GM18499 (cell line): Measurements from ENCODE around the gene C19orf44.
"Not testable (repeated sequence)": the region's sequence is repeated elsewhere in the genome, so short reads cannot be mapped to it uniquely, and the experiment has no call there.

Experiments used
- ATAC-seq: cut with Tn5 transposase; IDR thresholded peaks from one replicate; pipeline ENCODE4 v1.9.1; 2021; ENCODE audit warnings: moderate number of reproducible peaks; ENCODE audit not compliant: insufficient read depth, unreplicated experiment

The C19orf44 gene

DNA sequence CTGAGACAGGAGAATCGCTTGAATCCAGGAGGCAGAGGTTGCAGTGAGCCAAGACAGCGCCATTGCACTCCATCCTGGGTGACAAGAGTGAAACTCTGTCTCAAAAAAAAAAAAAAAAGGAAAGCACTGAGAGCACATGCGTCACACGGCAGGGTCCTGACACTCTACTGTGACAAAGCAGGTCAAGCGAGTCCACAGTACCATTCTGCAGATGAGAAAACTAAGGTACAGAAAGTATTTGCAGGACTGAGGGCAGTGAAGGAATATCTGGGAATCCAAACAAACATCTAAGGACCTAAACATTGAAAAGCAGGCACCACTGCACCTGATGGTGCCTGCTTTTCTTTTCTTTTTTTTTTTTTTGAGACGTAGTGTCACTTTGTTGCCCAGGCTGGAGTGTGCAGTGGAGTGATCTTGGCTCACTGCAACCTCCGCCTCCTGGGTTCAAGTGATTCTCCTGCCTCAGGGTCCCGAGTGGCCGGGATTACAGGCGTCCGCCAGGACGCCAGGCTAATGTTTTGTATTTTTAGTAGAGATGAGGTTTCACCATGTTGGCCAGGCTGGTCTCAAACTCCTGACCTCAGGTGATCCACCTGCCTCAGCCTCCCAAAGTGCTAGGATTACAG, 29.3 kb upstream of the C19orf44 start:
- ATAC-seq, result not testable (repeated sequence)

- ATAC-seq, result no peak
These were observed 28.6 kb upstream of the C19orf44 start for GRCh38 chr19:16467581-16467980.

GRCh38 chr19:16470541-16470910, 25.7 kb upstream of the C19orf44 start:
- ATAC-seq, result no peak

DNA sequence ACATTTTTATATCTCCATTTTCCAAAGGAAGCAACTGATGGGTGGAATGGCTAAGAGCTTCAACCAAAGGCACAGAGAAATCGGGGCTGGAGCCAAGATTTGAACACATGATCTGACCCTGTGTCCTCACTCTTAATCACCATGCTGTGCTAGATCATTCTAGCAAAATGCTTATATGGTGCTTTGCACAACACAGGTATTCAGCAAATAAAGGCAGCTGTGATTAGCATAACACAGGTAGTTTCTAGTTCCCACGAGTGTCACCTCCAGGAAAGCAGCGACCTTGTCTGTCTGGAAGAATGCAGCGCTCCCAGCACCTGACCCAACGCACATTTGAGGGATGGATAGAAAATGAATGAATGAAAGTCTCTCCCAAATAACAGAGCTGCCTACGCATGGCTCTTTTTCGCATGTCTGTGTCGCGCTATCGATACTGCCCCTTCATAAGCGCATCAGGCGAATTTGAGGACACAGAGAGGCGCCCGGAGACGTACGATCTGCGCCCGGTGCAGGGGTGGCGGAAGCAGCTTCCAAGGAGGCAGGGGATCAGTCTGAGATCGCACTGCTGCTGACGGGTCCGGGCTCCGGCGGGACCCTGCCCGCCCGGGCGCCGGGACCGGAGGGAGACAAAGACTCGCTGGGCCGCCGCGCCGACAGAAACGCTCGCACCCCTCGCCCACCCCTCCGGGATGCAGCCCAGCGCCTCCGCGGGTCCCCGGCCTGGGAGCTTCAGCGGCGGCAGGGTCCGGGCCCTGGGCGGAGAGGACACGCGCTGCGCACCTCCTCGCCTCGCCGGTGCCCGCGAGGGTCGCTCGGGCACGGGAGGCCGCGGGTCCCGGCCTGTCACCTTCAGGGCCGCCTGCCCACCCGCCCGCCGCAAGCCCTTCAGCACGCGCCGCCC, 25.0 kb upstream of the C19orf44 start:
- ATAC-seq, result no peak

- ATAC-seq, result not testable (repeated sequence)
These were observed 23.7 kb upstream of the C19orf44 start for GRCh38 chr19:16472559-16472899.

- ATAC-seq, result no peak
These were observed 23.2 kb upstream of the C19orf44 start for GRCh38 chr19:16472992-16473391.

DNA sequence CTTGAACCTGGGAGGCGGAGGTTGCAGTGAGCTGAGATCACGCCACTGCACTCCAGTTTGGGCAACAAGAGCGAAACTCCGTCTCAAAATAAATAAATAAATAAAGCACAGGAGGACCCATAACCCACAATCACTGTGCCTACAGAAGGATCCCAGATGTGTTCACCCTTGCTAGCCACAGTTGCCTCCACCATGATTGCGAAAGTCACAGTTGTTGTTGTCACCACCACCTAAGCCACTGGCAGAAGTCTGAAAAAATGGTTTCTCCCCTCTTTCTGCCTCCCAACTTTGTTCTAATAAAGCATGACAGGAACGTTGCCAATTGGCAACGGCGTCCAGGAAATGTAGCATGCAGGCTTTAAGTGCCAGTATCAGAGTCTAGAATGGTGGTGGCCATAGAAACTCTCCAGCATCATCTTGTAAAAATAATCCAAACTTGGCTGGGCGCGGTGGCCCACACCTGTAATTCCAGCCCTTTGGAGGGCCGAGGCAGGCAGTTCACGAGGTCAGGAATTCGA, 22.3 kb upstream of the C19orf44 start:
- ATAC-seq, result no peak

DNA sequence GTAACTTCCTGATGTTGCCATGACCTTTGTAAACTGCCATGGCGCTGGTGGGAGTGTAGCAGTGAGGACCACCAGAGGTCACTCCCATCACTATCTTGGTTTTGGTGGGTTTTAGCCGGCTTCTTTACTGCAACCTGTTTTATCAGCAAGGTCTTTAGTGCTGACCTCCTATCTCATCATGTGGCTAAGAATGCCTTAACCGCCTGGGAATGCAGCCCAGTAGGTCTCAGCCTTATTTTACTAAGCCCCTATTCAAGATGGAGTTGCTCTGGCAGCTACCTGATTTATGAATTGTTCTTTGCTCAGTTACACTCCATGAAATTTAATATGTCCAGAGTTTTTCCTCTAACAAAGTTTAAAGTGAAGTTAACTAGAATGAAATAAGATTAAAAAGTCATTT, 19.8 kb upstream of the C19orf44 start:
- ATAC-seq, result no peak

- ATAC-seq, result no peak
These were observed 18.9 kb upstream of the C19orf44 start for GRCh38 chr19:16477311-16477710.

DNA sequence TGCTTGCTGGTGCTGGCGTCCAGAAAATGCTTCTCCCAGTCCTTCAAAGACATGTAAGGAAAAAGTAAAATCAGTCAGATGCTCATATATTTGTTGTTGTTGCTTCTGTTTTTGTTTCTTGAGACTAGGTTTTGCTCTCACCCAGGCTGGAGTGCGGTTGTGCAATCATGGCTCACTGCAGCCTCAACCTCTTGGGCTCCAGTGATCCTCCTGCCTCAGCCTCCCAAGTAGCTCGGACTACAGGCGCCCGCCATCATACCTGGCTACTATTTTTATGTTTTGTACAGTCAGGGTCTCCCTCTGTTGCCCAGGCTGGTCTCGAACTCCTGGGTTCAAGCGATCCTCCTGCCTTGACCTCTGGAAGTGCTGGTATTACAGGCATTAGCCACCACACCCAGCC, 13.4 kb upstream of the C19orf44 start:
- ATAC-seq, result no peak

- ATAC-seq, result not testable (repeated sequence)
These were observed 9.7 kb upstream of the C19orf44 start for GRCh38 chr19:16486476-16486875.

DNA sequence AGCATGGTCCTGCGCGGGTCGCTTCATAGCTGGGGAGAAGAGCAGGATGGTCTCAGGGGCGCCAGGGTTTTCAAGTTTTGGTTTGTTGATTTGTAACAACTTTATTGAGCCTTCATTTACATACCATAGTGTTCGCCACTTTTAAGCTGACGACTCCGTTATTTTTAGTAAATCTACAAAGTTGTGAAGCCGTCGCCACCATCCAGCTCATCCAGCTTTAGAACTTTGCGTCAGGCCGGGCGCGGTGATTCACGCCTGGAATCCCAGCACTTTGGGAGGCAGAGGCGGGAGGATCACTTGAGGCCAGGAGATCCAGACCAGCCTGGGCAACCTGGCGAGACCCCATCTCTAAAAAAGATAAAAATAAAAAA, 404 bp downstream of the C19orf44 start:
- ATAC-seq, result no peak

DNA sequence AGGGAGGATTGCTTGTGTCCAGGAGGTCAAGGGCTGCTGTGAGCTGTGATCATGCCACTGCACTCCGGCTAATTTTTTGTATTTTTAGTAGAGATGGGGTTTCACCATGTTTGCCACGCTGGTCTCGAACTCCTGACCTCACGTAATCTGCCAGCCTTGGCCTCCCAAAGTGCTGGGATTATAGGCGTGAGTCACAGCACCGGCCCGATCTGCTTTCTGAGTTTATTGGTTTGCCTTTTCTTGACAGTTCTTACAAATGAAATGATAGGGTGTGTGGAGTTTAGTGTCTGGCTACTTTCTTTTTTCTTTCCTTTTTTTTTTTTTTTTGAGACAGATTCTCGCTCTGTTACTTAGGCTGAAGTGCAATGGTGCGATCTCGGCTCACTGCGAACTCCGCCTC, 848 bp downstream of the C19orf44 start:
- ATAC-seq, result no peak

DNA sequence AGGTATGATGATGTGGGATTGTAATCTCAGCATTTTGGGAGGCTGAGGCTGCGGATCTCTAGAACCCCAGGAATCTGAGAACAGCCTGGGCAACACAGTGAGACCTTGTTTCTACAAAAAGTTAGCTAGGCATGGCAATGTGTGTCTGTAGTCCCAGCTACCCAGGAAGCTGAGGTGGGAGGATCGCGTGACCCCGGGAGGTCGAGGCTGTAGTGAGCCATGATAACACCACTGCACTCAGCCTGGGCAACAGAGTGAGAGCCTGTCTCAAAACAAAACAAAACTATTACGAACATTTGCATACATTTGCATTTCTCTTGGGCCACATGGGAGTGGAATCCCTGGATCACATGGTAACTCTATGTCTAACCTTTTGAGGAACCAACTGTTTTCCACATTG, 1.6 kb downstream of the C19orf44 start:
- ATAC-seq, result no peak

DNA sequence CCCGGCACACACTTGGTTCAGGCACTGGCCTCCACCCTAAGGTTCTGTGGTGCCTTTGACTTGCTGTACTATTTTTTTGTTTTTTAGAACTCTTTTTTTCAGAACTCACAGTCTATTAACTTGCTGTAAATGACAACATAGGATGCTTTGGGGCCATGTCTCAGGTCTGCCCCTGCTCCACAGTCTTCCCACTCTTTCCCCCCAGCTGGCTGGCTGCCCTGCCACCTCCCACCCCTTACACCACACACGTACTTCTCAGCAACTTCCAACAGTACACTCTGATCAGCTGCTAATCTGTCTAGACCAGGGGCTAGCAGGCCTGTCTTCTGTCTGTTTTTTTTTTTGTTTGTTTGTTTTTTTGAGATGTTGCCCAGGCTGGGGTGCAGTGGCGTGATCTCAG, 8.1 kb downstream of the C19orf44 start:
- ATAC-seq, result no peak

GRCh38 chr19:16506161-16506560, 10.0 kb downstream of the C19orf44 start:
- not testable (repeated sequence) for ATAC-seq

- no peak for ATAC-seq
These were observed 10.8 kb downstream of the C19orf44 start for GRCh38 chr19:16506961-16507360.

DNA sequence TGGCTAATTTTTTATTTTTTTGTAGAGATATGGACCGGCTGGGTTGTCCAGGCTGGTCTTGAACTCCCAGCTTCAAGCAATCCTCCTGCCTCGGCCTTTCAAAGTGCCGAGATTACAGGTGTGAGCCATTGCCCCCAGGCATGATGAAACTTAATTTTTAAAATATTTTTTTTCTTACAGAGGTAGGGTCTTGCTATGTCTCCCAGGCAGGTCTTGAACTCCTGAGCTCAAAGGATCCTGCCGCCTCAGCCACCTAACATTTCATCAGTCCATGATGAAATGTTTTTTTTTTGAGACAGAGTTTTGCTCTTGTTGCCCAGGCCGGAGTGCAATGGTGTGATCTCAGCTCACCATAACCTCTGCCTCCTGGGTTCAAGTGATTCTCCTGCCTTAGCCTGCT, 12.4 kb downstream of the C19orf44 start:
- no peak for ATAC-seq

GRCh38 chr19:16509141-16510061, 13.2 kb downstream of the C19orf44 start:
- no peak for ATAC-seq

GRCh38 chr19:16512611-16513010, 16.4 kb downstream of the C19orf44 start:
- ATAC-seq, result not testable (repeated sequence)
